Right atrium auricular region (tissue), 2 donors: ENCODE data around the gene CLCN4. TPM values are rescaled to one million over a fixed set of nuclear protein-coding genes. Genes with fewer than 3 reads are reported as not detected.

ENCODE experiments used
- DNase-seq: peaks from one replicate; pipeline ENCODE4 v3.0.0-alpha.2; 2019; ENCODE audit warnings: low spot score
- H3K27ac ChIP-seq, 2 donors: fragments of 200-600 bp; sonication (generic); 1 replicate in 1 of 2; 2 replicates in 1 of 2; pipeline ENCODE4 v1.5.1; 2016 to 2019
- H3K27me3 ChIP-seq, 2 donors: fragments of 200-600 bp; sonication (generic); one replicate each; pipeline versions ENCODE4 v1.5.1 to v1.6.0; 2017 to 2019
- H3K36me3 ChIP-seq: fragments of 200-600 bp; sonication (generic); one replicate; pipeline ENCODE4 v1.5.1; 2016
- H3K4me1 ChIP-seq, 2 donors: fragments of 200-600 bp; sonication (generic); one replicate each; pipeline versions ENCODE4 v1.5.1 to v1.6.0; 2017 to 2019
- H3K4me3 ChIP-seq, 2 donors: fragments of 200-600 bp; sonication (generic); 1 replicate in 1 of 2; 2 replicates in 1 of 2; pipeline ENCODE4 v1.5.1; 2017 to 2019; ENCODE audit warnings: mild to moderate bottlenecking in 1 of 2, moderate library complexity in 1 of 2
- H3K9me3 ChIP-seq, 2 donors: fragments of 200-600 bp; sonication (generic); one replicate each; pipeline ENCODE4 v1.5.1; 2019
- CTCF ChIP-seq, 2 donors: fragments of 200-600 bp; sonication (generic); IDR thresholded peaks; one replicate each; pipeline ENCODE4 v1.5.1; 2019; ENCODE audit warnings: antibody characterized with exemption in 2 of 2
- total RNA-seq, 2 donors: library from RNA; depleted of rRNA; stranded (reverse); fragments of >200 nt; gene quantifications; one replicate each; pipeline ENCODE4 v1.1.0, GENCODE V29; 2016

Gene CLCN4
- total RNA-seq, 2 donors from 2014 or later, result 15.6 to 37.6 TPM

- no peak overlapping the region for H3K4me3 ChIP-seq
- H3K4me1 ChIP-seq, result peaks cover 0 to 6% of the 10 kb centered on the region in 2 donors
- no peaks in the 10 kb centered on the region for H3K36me3 ChIP-seq
- no peak for DNase-seq
- peaks cover 0 to 3% of the 10 kb centered on the region in 2 donors for H3K27me3 ChIP-seq
- TF ChIP-seq CTCF (IDR thresholded peaks at IDR 0.05), result no peak
- H3K9me3 ChIP-seq, result peaks cover 0 to 6% of the 10 kb centered on the region in 2 donors
- H3K27ac ChIP-seq, result no peak overlapping the region
These were observed 64.9 kb downstream of the CLCN4 start for GRCh38 chrX:10221651-10222050.

GRCh38 chrX:10223276-10223675 is 66.5 kb downstream of the CLCN4 start:
- no peak for DNase-seq
- Histone ChIP-seq H3K36me3 (no peaks in the 10 kb centered on the region), H3K27me3 (peaks cover 0 to 3% of the 10 kb centered on the region in 2 donors), H3K27ac (no peak overlapping the region), H3K9me3 (peaks cover 0 to 6% of the 10 kb centered on the region in 2 donors), H3K4me3 (no peak overlapping the region), H3K4me1 (no peaks in the 10 kb centered on the region)
- no peak for TF ChIP-seq CTCF (IDR thresholded peaks at IDR 0.05)

- Histone ChIP-seq H3K4me1 (no peaks in the 10 kb centered on the region), H3K36me3 (no peaks in the 10 kb centered on the region), H3K27me3 (peaks cover 0 to 3% of the 10 kb centered on the region in 2 donors), H3K27ac (no peak overlapping the region), H3K4me3 (no peak overlapping the region), H3K9me3 (peaks cover 0 to 6% of the 10 kb centered on the region in 2 donors)
- DNase-seq, result no peak
- no peak for TF ChIP-seq CTCF (IDR thresholded peaks at IDR 0.05)
These were observed 67.0 kb downstream of the CLCN4 start for GRCh38 chrX:10223781-10224180.

GRCh38 chrX:10230222-10230621 is 73.4 kb downstream of the CLCN4 start:
- H3K4me1 ChIP-seq, result no peaks in the 10 kb centered on the region
- H3K4me3 ChIP-seq, result no peak overlapping the region
- H3K36me3 ChIP-seq, result no peaks in the 10 kb centered on the region
- H3K27me3 ChIP-seq, result no peaks in the 10 kb centered on the region
- peaks cover 0 to 6% of the 10 kb centered on the region in 2 donors for H3K9me3 ChIP-seq
- no peak overlapping the region for H3K27ac ChIP-seq
- TF ChIP-seq CTCF (IDR thresholded peaks at IDR 0.05), result no peak
- DNase-seq, result no peak

GRCh38 chrX:10231461-10231860 is 74.7 kb downstream of the CLCN4 start:
- Histone ChIP-seq H3K4me1 (no peaks in the 10 kb centered on the region), H3K4me3 (no peak overlapping the region), H3K27ac (no peak overlapping the region), H3K36me3 (no peaks in the 10 kb centered on the region), H3K9me3 (peaks cover 0 to under 1% of the 10 kb centered on the region in 2 donors), H3K27me3 (no peaks in the 10 kb centered on the region)
- DNase-seq, result no peak
- no peak for TF ChIP-seq CTCF (IDR thresholded peaks at IDR 0.05)

GRCh38 chrX:10233173-10233572 is 76.4 kb downstream of the CLCN4 start:
- Histone ChIP-seq H3K36me3 (no peaks in the 10 kb centered on the region), H3K4me3 (no peak overlapping the region), H3K4me1 (no peaks in the 10 kb centered on the region), H3K9me3 (no peaks in the 10 kb centered on the region), H3K27ac (no peak overlapping the region), H3K27me3 (no peaks in the 10 kb centered on the region)
- no peak for TF ChIP-seq CTCF (IDR thresholded peaks at IDR 0.05)
- DNase-seq, result no peak
